Transverse colon (tissue), 3 donors: ENCODE data around the gene ANGPTL2.

Experiments used
- CTCF ChIP-seq, 5 experiments: fragments of 200-600 bp in 3 of 5; fragments of 450-650 bp in 2 of 5; sonication (generic) in 3 of 5; IDR thresholded peaks; 1 replicate in 2 of 5; 2 replicates in 3 of 5; pipeline ENCODE4 v1.5.1; 2016 to 2017; ENCODE audit warnings: antibody characterized with exemption in 5 of 5, inconsistent platforms in 3 of 5, mild to moderate bottlenecking in 2 of 5, moderate library complexity in 1 of 5
- POLR2A ChIP-seq: fragments of 450-650 bp; IDR thresholded peaks from one replicate; pipeline ENCODE4 v1.6.1; 2016; ENCODE audit warnings: antibody characterized with exemption, mild to moderate bottlenecking, moderate library complexity

GRCh38 chr9:127142291-127142690 is 19.9 kb upstream of the ANGPTL2 start:
- no peak for TF ChIP-seq CTCF (IDR thresholded peaks at IDR 0.05)
- no peak for TF ChIP-seq POLR2A
